ENCODE results near the gene SNAP25.

SNAP25 gene

GRCh38 chr20:10263385-10264165 lies 44.9 kb downstream of the SNAP25 start:
- H3K9me3 ChIP-seq (ENCODE audit: control insufficient read depth, insufficient read depth, low read length): no peaks in the 10 kb centered on the region
- H3K9ac ChIP-seq (ENCODE audit: low read depth, low read length): no peak overlapping the region
- no peak overlapping the region for H3K27ac ChIP-seq (ENCODE audit: low read depth, low read length)
- H3K4me1 ChIP-seq (ENCODE audit: control insufficient read depth, insufficient read depth, low read length): peaks cover 34% of the 10 kb centered on the region
- H3K36me3 ChIP-seq (ENCODE audit: control insufficient read depth, insufficient read depth, low read length): no peaks in the 10 kb centered on the region
- no peak overlapping the region for H3K4me3 ChIP-seq (ENCODE audit: low read depth, low read length)
- H3K27me3 ChIP-seq (ENCODE audit: control insufficient read depth, insufficient read depth, low read length): no peaks in the 10 kb centered on the region

- Histone ChIP-seq H3K27ac (ENCODE audit: low read depth, low read length) (no peak overlapping the region), H3K36me3 (ENCODE audit: control insufficient read depth, insufficient read depth, low read length) (no peaks in the 10 kb centered on the region), H3K4me1 (ENCODE audit: control insufficient read depth, insufficient read depth, low read length) (peaks cover 34% of the 10 kb centered on the region), H3K9ac (ENCODE audit: low read depth, low read length) (no peak overlapping the region), H3K27me3 (ENCODE audit: control insufficient read depth, insufficient read depth, low read length) (no peaks in the 10 kb centered on the region), H3K9me3 (ENCODE audit: control insufficient read depth, insufficient read depth, low read length) (no peaks in the 10 kb centered on the region), H3K4me3 (ENCODE audit: low read depth, low read length) (no peak overlapping the region; the same call in 1 of the 2 replicates)
Observed at GRCh38 chr20:10264166-10264558, 45.5 kb downstream of the SNAP25 start.

DNA sequence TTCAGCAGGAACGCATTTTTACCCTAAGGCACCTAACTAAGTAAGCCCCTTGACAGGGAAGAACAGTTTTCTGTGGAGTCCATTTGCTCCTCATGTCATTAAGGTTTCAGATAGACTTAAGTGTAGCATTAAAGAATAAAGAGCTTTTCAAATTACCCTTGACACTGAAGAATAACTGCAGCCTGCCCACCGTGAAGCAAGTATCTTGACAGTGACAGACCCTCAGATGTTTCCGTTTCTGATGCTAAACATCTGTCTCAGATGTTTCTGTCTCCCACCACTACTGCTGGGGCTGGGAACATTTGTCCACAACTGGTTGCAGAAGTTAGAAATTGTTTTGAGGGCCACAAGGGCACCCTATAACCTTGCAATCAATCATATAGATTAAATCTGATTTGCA lies 50.0 kb downstream of the SNAP25 start:
- no peak overlapping the region for H3K27ac ChIP-seq (ENCODE audit: low read depth, low read length)
- no peaks in the 10 kb centered on the region for H3K9me3 ChIP-seq (ENCODE audit: control insufficient read depth, insufficient read depth, low read length)
- H3K4me3 ChIP-seq (ENCODE audit: low read depth, low read length): no peak overlapping the region
- peaks cover 18% of the 10 kb centered on the region for H3K4me1 ChIP-seq (ENCODE audit: control insufficient read depth, insufficient read depth, low read length)
- no peaks in the 10 kb centered on the region for H3K27me3 ChIP-seq (ENCODE audit: control insufficient read depth, insufficient read depth, low read length)
- no peaks in the 10 kb centered on the region for H3K36me3 ChIP-seq (ENCODE audit: control insufficient read depth, insufficient read depth, low read length)
- H3K9ac ChIP-seq (ENCODE audit: low read depth, low read length): no peak overlapping the region

DNA sequence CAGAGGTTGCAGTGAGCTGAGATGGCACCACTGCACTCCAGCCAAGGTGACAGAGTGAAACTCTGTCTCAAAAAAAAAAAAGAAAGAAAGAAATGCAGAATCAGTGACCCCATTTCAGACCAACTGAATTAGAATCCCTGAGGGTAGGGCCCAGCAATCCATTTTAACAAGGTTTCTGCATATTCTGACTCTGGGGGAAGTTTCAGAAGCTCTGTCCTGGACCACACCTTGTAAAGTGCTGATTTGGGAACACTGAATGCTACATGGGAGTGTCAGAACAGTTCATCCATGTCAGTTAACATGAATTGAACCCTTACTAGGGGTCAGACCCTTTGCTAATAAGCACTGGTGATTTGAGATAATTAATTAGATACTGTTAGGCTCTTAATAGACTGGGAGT lies 52.0 kb downstream of the SNAP25 start:
- Histone ChIP-seq H3K9me3 (ENCODE audit: control insufficient read depth, insufficient read depth, low read length) (no peaks in the 10 kb centered on the region), H3K27ac (ENCODE audit: low read depth, low read length) (no peak overlapping the region), H3K4me1 (ENCODE audit: control insufficient read depth, insufficient read depth, low read length) (peaks cover 10% of the 10 kb centered on the region; the same call in 1 of the 2 replicates), H3K9ac (ENCODE audit: low read depth, low read length) (no peak overlapping the region), H3K4me3 (ENCODE audit: low read depth, low read length) (no peak overlapping the region), H3K36me3 (ENCODE audit: control insufficient read depth, insufficient read depth, low read length) (no peaks in the 10 kb centered on the region), H3K27me3 (ENCODE audit: control insufficient read depth, insufficient read depth, low read length) (no peaks in the 10 kb centered on the region)

GRCh38 chr20:10271494-10272219 lies 53.0 kb downstream of the SNAP25 start:
- Histone ChIP-seq H3K4me3 (ENCODE audit: low read depth, low read length) (no peak overlapping the region), H3K4me1 (ENCODE audit: control insufficient read depth, insufficient read depth, low read length) (peaks cover 1% of the 10 kb centered on the region; the same call in 1 of the 2 replicates), H3K27ac (ENCODE audit: low read depth, low read length) (no peak overlapping the region), H3K9ac (ENCODE audit: low read depth, low read length) (no peak overlapping the region), H3K9me3 (ENCODE audit: control insufficient read depth, insufficient read depth, low read length) (no peaks in the 10 kb centered on the region), H3K27me3 (ENCODE audit: control insufficient read depth, insufficient read depth, low read length) (no peaks in the 10 kb centered on the region), H3K36me3 (ENCODE audit: control insufficient read depth, insufficient read depth, low read length) (no peaks in the 10 kb centered on the region)

DNA sequence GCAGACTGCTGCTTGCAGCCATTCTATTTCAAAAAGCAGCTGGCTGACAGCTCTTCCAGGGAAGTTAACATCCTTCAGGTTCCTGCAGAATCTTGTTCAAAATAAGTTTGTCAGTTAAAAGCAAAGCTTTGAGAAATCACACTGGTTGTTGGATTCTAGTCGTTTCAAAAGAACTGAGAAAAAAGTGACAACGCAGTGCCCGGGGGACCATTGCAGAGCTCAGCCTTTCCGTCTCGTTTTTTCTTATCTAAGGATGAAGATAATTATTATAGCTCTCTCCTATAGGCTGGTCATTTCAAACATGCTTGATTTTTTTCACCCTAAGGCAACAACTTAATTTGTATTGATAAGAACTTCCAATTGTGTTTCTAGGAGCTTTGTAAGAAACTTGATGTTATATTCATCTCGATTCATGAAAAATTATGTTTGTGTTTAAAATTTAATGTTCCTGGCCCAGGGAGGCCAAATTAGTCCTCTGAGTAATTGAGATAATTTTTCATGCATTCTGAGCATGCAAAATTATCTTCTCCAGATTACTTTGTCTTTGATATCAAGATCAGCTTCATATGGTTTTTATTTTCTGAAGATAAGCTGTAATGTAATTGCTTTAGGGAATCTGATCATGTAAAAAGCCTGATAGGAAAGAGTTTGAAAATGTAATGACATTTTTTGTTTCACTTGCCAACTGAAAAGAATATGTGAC lies 58.4 kb downstream of the SNAP25 start:
- H3K36me3 ChIP-seq (ENCODE audit: control insufficient read depth, insufficient read depth, low read length): no peaks in the 10 kb centered on the region
- no peak overlapping the region for H3K9ac ChIP-seq (ENCODE audit: low read depth, low read length)
- H3K4me3 ChIP-seq (ENCODE audit: low read depth, low read length): no peak overlapping the region
- no peak overlapping the region for H3K27ac ChIP-seq (ENCODE audit: low read depth, low read length)
- peaks cover 3% of the 10 kb centered on the region; the same call in 1 of the 2 replicates for H3K27me3 ChIP-seq (ENCODE audit: control insufficient read depth, insufficient read depth, low read length)
- H3K9me3 ChIP-seq (ENCODE audit: control insufficient read depth, insufficient read depth, low read length): no peaks in the 10 kb centered on the region
- peaks cover 25% of the 10 kb centered on the region for H3K4me1 ChIP-seq (ENCODE audit: control insufficient read depth, insufficient read depth, low read length)

DNA sequence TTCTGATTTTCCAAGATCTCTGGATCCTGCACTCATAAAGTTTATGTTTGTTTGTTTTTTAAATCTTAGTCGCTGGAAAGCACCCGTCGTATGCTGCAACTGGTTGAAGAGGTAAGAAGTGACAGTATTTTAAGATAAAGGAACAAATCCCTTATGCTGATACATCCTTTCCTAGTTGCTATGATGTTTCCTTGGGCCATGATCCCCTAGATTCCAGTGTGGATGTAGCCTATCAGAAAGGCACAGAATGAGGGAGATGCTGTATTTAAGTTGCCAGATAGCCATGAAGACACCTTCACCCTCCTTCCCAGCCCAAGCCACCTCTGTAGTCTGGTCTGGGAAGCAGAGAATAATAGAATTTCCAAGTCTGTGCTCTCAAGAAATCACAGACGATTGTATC lies 59.0 kb downstream of the SNAP25 start:
- Histone ChIP-seq H3K9ac (ENCODE audit: low read depth, low read length) (no peak overlapping the region), H3K27me3 (ENCODE audit: control insufficient read depth, insufficient read depth, low read length) (peaks cover 3% of the 10 kb centered on the region; the same call in 1 of the 2 replicates), H3K9me3 (ENCODE audit: control insufficient read depth, insufficient read depth, low read length) (no peaks in the 10 kb centered on the region), H3K4me3 (ENCODE audit: low read depth, low read length) (no peak overlapping the region), H3K4me1 (ENCODE audit: control insufficient read depth, insufficient read depth, low read length) (peaks cover 25% of the 10 kb centered on the region), H3K36me3 (ENCODE audit: control insufficient read depth, insufficient read depth, low read length) (no peaks in the 10 kb centered on the region), H3K27ac (ENCODE audit: low read depth, low read length) (no peak overlapping the region)

DNA sequence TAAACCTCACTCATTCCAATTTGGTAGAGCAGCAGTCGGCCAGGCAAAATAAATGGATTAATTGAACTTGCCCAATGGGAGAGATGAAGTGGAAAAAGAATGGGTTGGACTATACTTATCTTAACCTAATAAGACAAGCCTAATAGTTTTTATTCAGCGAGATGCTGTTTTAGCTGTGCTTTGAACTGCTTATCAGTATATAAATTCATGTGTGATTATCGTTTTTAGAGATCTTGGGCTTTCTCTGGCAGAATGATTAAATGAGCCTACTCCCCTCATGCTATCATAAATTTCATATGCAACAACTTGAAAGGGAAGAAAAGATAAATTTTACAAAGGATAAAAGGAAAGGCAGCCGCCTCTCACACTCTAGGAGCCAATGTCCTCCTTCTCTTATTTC lies 59.8 kb downstream of the SNAP25 start:
- Histone ChIP-seq H3K9ac (ENCODE audit: low read depth, low read length) (no peak overlapping the region), H3K4me1 (ENCODE audit: control insufficient read depth, insufficient read depth, low read length) (peaks cover 30% of the 10 kb centered on the region), H3K27ac (ENCODE audit: low read depth, low read length) (no peak overlapping the region), H3K27me3 (ENCODE audit: control insufficient read depth, insufficient read depth, low read length) (peaks cover 3% of the 10 kb centered on the region; the same call in 1 of the 2 replicates), H3K9me3 (ENCODE audit: control insufficient read depth, insufficient read depth, low read length) (no peaks in the 10 kb centered on the region), H3K4me3 (ENCODE audit: low read depth, low read length) (no peak overlapping the region), H3K36me3 (ENCODE audit: control insufficient read depth, insufficient read depth, low read length) (no peaks in the 10 kb centered on the region)

DNA sequence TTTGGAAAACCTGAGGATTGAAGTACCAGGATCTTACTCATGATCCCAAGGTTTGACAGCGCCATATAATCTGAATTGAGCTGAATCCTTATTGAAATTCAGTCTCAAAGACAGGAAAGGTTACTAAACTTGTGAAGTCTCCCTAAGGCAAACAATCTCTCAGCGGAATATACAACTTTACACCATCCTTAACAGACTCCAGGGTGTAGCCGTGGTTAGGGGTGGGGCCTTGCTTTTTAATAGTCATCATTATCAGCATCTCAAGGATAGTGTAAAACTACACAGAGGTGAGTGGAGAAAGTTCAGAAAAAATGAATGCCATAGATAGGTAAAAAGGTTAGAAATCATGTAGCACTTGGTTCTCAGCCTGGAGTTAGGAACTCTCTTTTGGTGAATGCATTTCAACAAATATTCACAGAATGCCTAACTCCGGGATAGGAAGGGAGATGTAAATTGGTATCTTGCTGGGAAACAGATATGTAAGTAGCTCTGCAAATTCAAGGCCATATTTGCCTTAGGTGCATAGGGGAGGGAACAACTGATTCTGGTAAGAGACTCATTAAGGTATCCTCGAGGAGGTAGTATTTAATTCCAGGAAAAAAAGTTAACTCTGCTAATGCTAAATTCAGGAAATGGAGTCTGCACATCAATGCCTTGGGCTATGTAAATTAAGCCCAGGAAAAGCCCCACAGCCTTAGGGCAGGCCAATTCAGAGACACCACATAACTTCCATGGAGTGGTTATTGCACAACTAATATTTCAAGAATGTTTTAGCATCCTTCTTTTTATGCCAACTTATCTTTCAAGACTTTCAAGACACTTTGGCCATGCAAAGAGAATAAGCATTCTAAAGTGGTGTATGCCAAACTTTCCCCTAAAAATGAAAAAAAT lies 61.6 kb downstream of the SNAP25 start:
- Histone ChIP-seq H3K9ac (ENCODE audit: low read depth, low read length) (no peak overlapping the region), H3K27me3 (ENCODE audit: control insufficient read depth, insufficient read depth, low read length) (peaks cover 3% of the 10 kb centered on the region; the same call in 1 of the 2 replicates), H3K4me3 (ENCODE audit: low read depth, low read length) (no peak overlapping the region), H3K4me1 (ENCODE audit: control insufficient read depth, insufficient read depth, low read length) (peaks cover 30% of the 10 kb centered on the region), H3K27ac (ENCODE audit: low read depth, low read length) (peak overlapping the region; percentile 37), H3K9me3 (ENCODE audit: control insufficient read depth, insufficient read depth, low read length) (no peaks in the 10 kb centered on the region), H3K36me3 (ENCODE audit: control insufficient read depth, insufficient read depth, low read length) (no peaks in the 10 kb centered on the region)

DNA sequence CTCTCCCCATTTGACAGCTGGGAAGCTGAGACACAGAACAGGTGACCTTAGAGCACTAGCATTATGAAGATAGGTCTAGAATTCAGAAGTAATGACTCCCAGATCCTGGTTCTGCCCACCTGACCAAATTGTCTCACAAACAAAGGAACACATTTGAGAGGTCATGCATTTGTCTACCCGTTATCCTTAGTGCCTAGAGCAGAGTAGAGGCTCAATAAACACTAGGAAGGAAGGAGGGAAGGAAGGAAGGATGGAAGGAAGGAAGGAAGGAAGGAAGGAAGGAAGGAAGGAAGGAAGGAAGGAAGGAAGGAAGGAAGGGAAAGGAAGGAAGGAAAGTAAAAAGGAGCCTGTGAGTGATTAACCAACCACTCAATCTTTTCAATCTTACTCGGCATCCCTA lies 63.3 kb downstream of the SNAP25 start:
- peaks cover 41% of the 10 kb centered on the region for H3K4me1 ChIP-seq (ENCODE audit: control insufficient read depth, insufficient read depth, low read length)
- peaks cover 3% of the 10 kb centered on the region; the same call in 1 of the 2 replicates for H3K27me3 ChIP-seq (ENCODE audit: control insufficient read depth, insufficient read depth, low read length)
- H3K4me3 ChIP-seq (ENCODE audit: low read depth, low read length): no peak overlapping the region
- H3K9ac ChIP-seq (ENCODE audit: low read depth, low read length): no peak overlapping the region
- H3K27ac ChIP-seq (ENCODE audit: low read depth, low read length): no peak overlapping the region
- H3K36me3 ChIP-seq (ENCODE audit: control insufficient read depth, insufficient read depth, low read length): no peaks in the 10 kb centered on the region
- no peaks in the 10 kb centered on the region for H3K9me3 ChIP-seq (ENCODE audit: control insufficient read depth, insufficient read depth, low read length)
